Astrocyte of the spinal cord (primary cell): Measurements from ENCODE around the gene GAL3ST3.

Experiments
- DNase-seq: peaks from one replicate; pipeline ENCODE4 v3.0.0; 2011; ENCODE audit warnings: low read depth, low spot score
- H3K4me3 ChIP-seq: 2 replicates; pipeline ENCODE4 v1.5.1; 2011; ENCODE audit warnings: low read depth, mild to moderate bottlenecking, low read length, moderate library complexity
- in situ Hi-C: cut with HindIII; loops from 2 replicates; pipeline ENCODE4 v1.10.0; 2017; ENCODE audit warnings: low sequenced_read_pairs
- TF ChIP-seq, protein P1 (sequence below): IDR thresholded peaks from 2 replicates; pipeline ENCODE4 v1.5.1; 2012; ENCODE audit warnings: low read depth, mild to moderate bottlenecking, low read length, inconsistent platforms

GAL3ST3 gene

DNA sequence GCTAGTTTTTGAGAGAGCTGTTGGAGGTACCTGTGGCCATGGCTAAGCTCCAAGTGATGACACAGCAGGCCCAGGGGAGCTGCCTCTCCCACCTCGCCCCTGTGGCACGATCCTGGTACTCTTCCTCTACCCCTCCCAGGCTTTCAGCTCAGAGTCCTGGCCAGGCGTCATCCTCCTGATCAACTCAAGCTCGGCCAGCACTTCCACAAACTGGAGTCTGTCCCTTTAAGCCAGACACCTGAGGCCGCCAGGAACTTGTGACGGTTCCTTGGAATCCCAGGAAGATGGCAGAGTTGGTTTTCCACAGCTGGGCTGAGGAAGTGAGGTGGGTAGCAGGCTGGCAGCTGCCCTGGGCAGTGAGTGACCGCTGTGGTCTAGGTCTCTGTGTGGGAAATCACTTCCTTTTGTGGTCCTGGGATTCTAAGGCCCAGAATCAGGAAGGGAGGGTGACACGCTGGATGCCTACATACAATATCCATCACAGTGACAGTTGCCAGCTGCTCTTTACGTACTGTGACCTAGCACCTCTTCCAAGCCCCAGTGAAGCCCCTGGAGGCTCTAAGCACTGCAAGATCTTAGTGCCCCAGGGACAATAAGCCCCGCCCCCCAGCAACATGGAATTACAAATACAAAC, 40.4 kb downstream of the GAL3ST3 start:
- in situ Hi-C loops = no loop called here
- DNase-seq = no peak
- TF ChIP-seq, protein P1, sequence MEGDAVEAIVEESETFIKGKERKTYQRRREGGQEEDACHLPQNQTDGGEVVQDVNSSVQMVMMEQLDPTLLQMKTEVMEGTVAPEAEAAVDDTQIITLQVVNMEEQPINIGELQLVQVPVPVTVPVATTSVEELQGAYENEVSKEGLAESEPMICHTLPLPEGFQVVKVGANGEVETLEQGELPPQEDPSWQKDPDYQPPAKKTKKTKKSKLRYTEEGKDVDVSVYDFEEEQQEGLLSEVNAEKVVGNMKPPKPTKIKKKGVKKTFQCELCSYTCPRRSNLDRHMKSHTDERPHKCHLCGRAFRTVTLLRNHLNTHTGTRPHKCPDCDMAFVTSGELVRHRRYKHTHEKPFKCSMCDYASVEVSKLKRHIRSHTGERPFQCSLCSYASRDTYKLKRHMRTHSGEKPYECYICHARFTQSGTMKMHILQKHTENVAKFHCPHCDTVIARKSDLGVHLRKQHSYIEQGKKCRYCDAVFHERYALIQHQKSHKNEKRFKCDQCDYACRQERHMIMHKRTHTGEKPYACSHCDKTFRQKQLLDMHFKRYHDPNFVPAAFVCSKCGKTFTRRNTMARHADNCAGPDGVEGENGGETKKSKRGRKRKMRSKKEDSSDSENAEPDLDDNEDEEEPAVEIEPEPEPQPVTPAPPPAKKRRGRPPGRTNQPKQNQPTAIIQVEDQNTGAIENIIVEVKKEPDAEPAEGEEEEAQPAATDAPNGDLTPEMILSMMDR = no peak
- H3K4me3 ChIP-seq = no peak overlapping the region

DNA sequence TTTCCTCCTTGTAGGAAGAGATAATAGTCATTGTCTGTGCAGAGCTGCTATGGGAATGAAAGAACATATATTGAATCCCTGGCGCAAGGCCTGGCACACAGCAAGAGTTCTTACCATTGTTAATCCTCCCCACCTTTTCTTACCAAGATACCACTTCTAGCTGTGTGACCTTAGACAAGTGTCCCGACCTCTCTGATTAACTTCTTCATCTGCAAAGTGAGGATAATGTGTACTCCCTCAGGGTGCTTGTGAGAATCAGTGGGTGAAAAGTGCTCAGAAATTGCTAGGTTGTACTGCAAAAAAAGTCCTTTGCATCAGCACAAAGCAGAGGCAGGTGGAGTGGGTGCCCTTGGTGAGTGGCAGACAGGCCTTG, 40.9 kb downstream of the GAL3ST3 start:
- no peak for DNase-seq
- in situ Hi-C loops = no loop called here
- TF ChIP-seq, protein P1 = no peak
- no peak overlapping the region for H3K4me3 ChIP-seq

DNA sequence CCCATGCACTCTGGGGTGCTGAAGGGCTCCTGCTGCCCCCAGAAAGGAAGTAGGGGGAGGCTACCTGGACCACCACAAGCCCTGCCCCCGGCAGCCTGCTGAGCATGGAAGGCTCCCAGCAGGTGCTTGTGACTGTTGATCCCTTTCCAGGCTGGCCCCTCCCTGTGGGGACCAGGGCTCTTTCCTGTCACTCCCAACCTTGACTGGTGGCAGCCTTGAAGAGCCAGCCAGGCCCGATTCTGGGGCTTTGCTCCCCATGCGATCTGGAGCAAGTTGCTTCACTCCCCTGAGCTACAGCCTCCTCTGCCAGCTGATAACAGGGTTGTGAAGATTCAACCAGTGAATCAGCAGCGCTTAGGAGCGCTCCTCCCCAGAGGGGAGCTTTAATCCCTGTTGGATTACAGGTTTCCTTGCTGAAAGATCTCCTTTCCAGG, 41.7 kb downstream of the GAL3ST3 start:
- DNase-seq = no peak
- H3K4me3 ChIP-seq = no peak overlapping the region
- TF ChIP-seq, protein P1 = no peak
- in situ Hi-C loops = no loop called here

DNA sequence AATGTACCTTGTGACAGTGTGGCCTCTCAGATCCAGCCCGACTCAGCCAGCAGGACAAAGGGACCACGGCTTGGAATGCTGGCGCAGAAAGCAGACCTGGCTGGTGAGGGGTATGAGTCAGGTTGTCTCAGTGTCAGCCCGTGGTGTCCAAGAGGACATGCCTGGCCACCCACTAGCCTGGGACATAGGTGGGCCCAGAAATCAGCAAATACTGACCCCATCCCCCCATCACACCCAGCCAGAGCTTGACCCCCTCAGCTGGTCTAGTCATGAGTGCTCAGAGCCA, 42.1 kb downstream of the GAL3ST3 start:
- TF ChIP-seq, protein P1 = no peak
- in situ Hi-C loops = no loop called here
- no peak for DNase-seq
- H3K4me3 ChIP-seq = no peak overlapping the region

DNA sequence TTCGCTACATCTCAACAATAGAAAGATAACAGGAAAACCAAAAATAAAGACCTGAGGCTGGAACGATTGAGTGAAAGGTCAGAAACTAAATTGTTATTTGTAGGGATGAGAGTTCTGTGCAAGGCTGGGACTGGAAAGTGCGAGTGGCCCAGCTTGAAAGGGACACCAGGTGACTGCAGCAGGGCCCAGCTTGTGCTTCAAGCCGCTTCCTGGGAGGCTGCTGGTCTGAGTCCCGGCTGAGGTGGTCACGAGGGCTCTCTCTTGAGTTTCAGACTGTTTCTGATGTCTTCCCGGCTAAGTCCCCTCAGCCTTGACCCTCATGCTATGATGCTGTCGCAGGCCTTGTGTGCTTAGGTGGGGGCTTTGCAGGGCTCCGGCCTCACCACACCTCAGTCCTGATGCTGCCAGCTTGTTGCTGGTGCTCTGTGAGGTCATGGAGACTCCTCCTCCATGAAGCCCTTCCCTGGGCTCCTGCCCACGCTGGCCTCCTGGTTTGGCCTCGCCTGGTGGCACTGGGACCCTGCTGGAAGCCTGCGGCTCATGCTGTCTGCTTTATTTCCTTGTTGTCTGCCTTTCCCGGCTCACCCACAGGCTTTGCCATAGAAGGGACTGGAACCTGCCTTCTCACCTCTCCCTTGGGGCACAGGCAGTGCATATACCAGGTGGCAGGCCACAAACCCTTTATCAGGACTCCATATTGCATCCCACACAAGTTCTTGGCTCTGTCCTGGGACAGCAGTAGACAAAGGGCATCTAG, 42.6 kb downstream of the GAL3ST3 start:
- DNase-seq = no peak

DNA sequence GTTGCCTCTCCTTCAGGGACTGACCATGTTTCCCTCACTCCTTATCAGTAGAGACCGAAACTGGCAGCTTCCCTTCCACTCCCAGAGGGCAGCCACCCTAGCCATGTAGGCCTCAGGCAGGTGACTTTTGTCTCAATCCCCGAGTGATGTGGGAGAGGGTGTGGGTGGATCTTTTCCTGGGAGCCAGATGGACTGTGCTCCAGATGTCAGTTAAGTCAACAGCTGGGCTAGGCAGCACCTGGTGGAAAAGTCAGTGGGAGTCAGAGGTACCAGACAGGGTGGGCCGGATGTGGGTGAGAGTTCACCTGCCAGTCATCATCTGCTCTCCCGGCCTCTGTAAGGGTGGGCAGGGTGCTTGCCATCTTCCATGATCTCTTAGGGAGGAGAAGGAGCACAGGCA, 44.8 kb downstream of the GAL3ST3 start:
- TF ChIP-seq, protein P1 = no peak
- in situ Hi-C loops = no loop called here
- H3K4me3 ChIP-seq = no peak overlapping the region
- no peak for DNase-seq

More for the DNA sequence above, 42.6 kb downstream of the GAL3ST3 start:
- TF ChIP-seq, protein P1 = no peak
- H3K4me3 ChIP-seq = no peak overlapping the region
- in situ Hi-C loops = no loop called here
